ENCODE measurements around the gene LSAMP.

Gene LSAMP

DNA sequence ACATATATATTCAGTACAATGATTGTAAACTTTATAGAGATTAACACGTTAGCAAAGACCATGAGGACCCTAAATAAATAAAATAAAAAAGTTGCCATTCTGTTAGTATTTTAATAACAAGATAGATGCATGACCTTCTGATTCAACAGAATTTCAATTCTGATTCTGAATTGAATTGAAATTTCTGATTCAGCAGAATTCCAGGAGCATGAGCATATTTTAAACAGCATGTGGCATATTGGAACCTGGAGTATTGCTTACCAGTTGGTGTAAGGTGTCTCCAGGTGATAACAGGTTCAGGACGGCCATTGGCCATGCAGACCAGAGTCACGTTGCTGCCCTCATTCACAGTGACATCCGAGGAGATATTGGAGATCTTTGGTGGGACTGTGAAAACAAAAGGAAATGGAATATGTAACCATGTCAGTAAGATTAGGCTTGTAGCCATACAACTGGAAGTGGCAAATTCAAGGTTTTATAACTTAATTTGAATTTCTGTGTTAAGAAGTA is 426.0 kb downstream of the LSAMP start:
- in situ Hi-C loops (cut with HindIII; ENCODE audit: low sequenced_read_pairs): no loop called here
- TF ChIP-seq, protein P1, sequence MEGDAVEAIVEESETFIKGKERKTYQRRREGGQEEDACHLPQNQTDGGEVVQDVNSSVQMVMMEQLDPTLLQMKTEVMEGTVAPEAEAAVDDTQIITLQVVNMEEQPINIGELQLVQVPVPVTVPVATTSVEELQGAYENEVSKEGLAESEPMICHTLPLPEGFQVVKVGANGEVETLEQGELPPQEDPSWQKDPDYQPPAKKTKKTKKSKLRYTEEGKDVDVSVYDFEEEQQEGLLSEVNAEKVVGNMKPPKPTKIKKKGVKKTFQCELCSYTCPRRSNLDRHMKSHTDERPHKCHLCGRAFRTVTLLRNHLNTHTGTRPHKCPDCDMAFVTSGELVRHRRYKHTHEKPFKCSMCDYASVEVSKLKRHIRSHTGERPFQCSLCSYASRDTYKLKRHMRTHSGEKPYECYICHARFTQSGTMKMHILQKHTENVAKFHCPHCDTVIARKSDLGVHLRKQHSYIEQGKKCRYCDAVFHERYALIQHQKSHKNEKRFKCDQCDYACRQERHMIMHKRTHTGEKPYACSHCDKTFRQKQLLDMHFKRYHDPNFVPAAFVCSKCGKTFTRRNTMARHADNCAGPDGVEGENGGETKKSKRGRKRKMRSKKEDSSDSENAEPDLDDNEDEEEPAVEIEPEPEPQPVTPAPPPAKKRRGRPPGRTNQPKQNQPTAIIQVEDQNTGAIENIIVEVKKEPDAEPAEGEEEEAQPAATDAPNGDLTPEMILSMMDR (IDR thresholded peaks at IDR 0.05; ENCODE audit: low read depth, low read length, missing control alignments): no peak
- no peak for DNase-seq (ENCODE audit: low read depth)
- no peak overlapping the region for H3K4me3 ChIP-seq (ENCODE audit: low read depth, low read length)

DNA sequence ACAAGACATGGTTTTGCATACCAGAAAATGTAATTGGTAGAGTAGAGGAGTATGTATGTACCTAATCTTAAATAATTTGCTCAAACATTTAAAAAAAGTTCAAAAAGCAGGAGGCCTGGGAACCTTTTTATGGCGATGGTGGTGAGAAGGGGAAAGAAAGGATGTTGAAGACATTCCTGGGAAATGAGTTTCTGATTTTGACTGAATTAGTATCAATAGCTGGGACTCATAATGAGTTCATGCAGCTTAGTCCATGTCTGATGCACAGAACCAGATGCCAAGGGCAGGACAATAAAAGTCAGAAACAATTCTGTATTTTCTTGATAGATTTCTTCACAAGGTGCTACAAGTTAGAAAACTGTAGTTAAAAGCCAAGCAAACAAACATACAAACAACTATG is 426.6 kb downstream of the LSAMP start:
- H3K4me3 ChIP-seq (ENCODE audit: low read depth, low read length): no peak overlapping the region
- in situ Hi-C loops (cut with HindIII; ENCODE audit: low sequenced_read_pairs): no loop called here
- DNase-seq (ENCODE audit: low read depth): no peak
- TF ChIP-seq, protein P1 (IDR thresholded peaks at IDR 0.05; ENCODE audit: low read depth, low read length, missing control alignments): no peak

DNA sequence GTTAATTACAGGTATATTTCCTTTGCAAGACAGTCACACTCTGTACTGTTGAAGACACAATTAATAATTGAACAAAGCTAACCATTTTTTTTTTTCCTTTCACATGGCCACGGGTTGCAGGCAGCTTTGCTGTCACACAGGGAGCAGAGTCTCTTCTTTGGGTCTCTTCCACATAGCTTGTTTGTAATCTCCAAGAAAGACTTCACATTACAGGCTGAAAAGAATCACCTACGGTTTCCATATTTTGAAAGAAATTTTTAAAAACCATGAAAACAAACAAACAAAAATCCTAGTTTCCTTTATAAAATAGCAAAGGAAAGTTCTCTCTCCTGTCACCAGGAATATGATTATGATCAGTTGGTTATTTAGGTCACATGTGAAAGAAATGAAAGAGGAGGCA is 429.4 kb downstream of the LSAMP start:
- DNase-seq (ENCODE audit: low read depth): no peak
- TF ChIP-seq, protein P1 (IDR thresholded peaks at IDR 0.05; ENCODE audit: low read depth, low read length, missing control alignments): no peak
- in situ Hi-C loops (cut with HindIII; ENCODE audit: low sequenced_read_pairs): no loop called here
- no peak overlapping the region for H3K4me3 ChIP-seq (ENCODE audit: low read depth, low read length)

DNA sequence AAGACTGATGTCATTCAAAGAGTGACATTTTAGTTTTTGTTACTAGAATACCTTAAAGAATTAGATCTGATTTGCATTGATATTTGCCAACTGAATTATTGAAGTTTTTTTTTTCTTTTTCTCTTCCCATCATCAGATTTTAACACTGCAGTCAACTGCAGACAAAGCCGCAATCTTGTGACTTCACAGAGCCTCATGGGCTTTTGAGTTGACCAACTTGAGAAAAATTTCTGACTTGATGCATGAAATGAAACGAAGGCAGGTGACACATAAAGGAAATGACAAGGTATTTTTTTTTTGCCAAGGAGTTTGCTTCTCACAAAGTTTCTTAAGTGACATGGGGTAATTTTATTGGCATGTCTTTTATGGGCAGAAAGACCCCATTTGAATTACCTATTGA is 438.3 kb downstream of the LSAMP start:
- no peak for DNase-seq (ENCODE audit: low read depth)
- TF ChIP-seq, protein P1 (IDR thresholded peaks at IDR 0.05; ENCODE audit: low read depth, low read length, missing control alignments): no peak
- in situ Hi-C loops (cut with HindIII; ENCODE audit: low sequenced_read_pairs): no loop called here
- H3K4me3 ChIP-seq (ENCODE audit: low read depth, low read length): no peak overlapping the region

DNA sequence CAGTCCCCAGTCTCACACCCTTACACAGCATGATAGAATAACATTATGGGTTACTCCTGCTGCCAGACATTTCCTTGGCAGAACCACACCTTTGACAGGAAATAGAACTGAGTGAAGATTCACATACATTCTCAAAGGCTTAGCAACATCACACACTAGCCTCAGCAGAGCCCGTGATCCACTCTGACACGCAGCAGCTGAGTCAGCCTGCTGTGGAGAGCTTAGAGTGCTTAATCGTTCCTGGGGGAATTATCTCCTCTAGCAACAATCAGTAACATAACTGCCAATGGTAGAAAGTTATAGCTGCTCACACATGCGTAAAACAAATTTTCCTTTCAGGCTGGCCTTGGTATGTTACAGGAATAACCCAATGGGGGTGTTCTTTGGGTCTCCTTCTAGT is 439.9 kb downstream of the LSAMP start:
- TF ChIP-seq, protein P1 (IDR thresholded peaks at IDR 0.05; ENCODE audit: low read depth, low read length, missing control alignments): no peak
- H3K4me3 ChIP-seq (ENCODE audit: low read depth, low read length): no peak overlapping the region
- DNase-seq (ENCODE audit: low read depth): peak; percentile 93

DNA sequence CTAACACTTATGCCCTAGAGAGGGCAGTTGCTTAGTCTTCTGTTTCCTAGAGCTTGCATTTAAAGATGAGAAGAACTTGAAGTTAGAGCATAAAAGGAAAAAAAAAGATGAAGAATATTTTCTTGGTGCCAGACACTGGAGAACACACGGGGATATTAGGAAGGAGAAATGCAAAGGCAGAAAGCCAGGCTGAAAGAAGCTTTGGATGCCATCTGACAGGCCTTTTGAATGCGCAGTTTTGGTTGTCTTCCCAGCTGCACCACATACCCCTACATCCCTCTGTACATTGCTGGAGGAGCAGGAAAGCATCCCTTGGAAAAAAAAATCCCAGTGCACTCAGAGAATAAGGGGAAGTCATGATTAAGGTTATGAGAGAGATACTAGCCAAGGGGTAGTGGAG is 443.1 kb downstream of the LSAMP start:
- TF ChIP-seq, protein P1 (IDR thresholded peaks at IDR 0.05; ENCODE audit: low read depth, low read length, missing control alignments): no peak
- no peak overlapping the region for H3K4me3 ChIP-seq (ENCODE audit: low read depth, low read length)
- in situ Hi-C loops (cut with HindIII; ENCODE audit: low sequenced_read_pairs): no loop called here
- no peak for DNase-seq (ENCODE audit: low read depth)

More for the DNA sequence above, 439.9 kb downstream of the LSAMP start:
- in situ Hi-C loops (cut with HindIII; ENCODE audit: low sequenced_read_pairs): no loop called here
